Activated CD8-positive, alpha-beta T cell treated with anti-CD3 and anti-CD28 coated beads for 36 hours (primary cell): ENCODE measurements around the gene CCDC169. TPM values are rescaled to one million over a fixed set of nuclear protein-coding genes. Genes with fewer than 3 reads are reported as not detected.
"Not testable (repeated sequence)": the region's sequence is repeated elsewhere in the genome, so short reads cannot be mapped to it uniquely, and the experiment has no call there.

Source experiments
- ATAC-seq: fragments of 200-7000 bp; cut with Tn5 transposase; one replicate; pipeline ENCODE4 v1.10.0; 2021; ENCODE audit warnings: mild to moderate bottlenecking, moderate library complexity
- CTCF ChIA-PET: fragments of 350-600 bp; sonication (Branson Sonifier 250); formaldehyde crosslinking; loops from one replicate; lab custom pipeline; 2021; ENCODE audit warnings: antibody characterized with exemption; lab: Charles Lee
- POLR2A ChIA-PET: fragments of 350-600 bp; sonication (Branson Sonifier 250); formaldehyde crosslinking; loops from one replicate; lab custom pipeline; 2021; ENCODE audit warnings: antibody characterized with exemption; lab: Charles Lee
- DNase-seq: peaks from one replicate; pipeline ENCODE4 v3.0.0-alpha.2; 2020
- H3K27ac Mint-ChIP-seq: one replicate; pipeline ENCODE4 v1.8.0; 2021; ENCODE audit warnings: mild to moderate bottlenecking, mixed read lengths
- H3K27me3 Mint-ChIP-seq: one replicate; pipeline ENCODE4 v1.8.0; 2021; ENCODE audit warnings: mixed read lengths
- H3K36me3 Mint-ChIP-seq: one replicate; pipeline ENCODE4 v1.8.0; 2021; ENCODE audit warnings: low read depth, mixed read lengths
- H3K4me1 Mint-ChIP-seq: one replicate; pipeline ENCODE4 v1.8.0; 2021; ENCODE audit warnings: low read depth, mixed read lengths
- H3K4me3 Mint-ChIP-seq: one replicate; pipeline ENCODE4 v1.8.0; 2021; ENCODE audit warnings: mild to moderate bottlenecking, moderate library complexity, mixed read lengths
- H3K9me3 Mint-ChIP-seq: one replicate; pipeline ENCODE4 v1.8.0; 2021; ENCODE audit warnings: mixed read lengths
- intact Hi-C: fragments of 100-400 bp; cut with micrococcal nuclease; formaldehyde crosslinking; loops from one replicate; pipeline ENCODE4 v1.10.0; 2022
- total RNA-seq, 2 experiments: library from RNA; stranded (reverse); gene quantifications; one replicate each; pipeline ENCODE4 v1.2.3, GENCODE V29; 2021
- TF ChIP-seq, protein P1 (sequence below): fragments of 200-600 bp; IDR thresholded peaks from one replicate; pipeline ENCODE4 v1.8.0; 2022; ENCODE audit warnings: antibody characterized with exemption, mild to moderate bottlenecking

Gene CCDC169
- total RNA-seq, 2 experiments from 2014 or later: not detected

DNA sequence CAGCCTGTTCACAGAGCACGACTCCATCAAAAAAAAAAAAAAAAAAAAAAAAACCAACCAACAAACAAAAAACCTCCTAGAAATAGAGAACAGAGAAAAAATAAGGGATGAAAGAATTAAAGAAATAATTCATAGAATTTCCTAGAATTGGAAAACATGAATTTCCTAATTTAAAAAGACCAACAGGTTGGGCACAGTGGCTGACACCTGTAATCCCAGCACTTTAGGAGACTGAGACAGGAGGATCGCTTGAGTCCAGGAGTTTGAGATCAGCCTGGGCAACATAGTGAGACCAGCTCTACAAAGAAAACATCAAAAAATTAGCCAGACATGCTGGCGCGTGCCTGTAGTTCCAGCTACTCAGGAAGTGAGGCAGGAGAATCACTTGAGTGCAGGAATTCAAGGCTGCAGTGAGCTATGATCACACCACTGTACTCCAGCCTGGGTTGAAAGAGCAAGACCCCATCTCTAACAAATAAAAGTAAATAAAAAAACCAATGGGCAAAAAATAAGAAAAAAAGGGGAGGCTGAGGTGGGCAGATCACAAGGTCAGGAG lies 42.1 kb upstream of the CCDC169 start:
- no peak overlapping the region for H3K27ac Mint-ChIP-seq
- H3K36me3 Mint-ChIP-seq: peaks cover 2% of the 10 kb centered on the region
- DNase-seq: no peak
- H3K9me3 Mint-ChIP-seq: no peaks in the 10 kb centered on the region
- POLR2A ChIA-PET: no interaction called here
- peaks cover 44% of the 10 kb centered on the region for H3K4me1 Mint-ChIP-seq
- no peaks in the 10 kb centered on the region for H3K27me3 Mint-ChIP-seq
- TF ChIP-seq, protein P1, sequence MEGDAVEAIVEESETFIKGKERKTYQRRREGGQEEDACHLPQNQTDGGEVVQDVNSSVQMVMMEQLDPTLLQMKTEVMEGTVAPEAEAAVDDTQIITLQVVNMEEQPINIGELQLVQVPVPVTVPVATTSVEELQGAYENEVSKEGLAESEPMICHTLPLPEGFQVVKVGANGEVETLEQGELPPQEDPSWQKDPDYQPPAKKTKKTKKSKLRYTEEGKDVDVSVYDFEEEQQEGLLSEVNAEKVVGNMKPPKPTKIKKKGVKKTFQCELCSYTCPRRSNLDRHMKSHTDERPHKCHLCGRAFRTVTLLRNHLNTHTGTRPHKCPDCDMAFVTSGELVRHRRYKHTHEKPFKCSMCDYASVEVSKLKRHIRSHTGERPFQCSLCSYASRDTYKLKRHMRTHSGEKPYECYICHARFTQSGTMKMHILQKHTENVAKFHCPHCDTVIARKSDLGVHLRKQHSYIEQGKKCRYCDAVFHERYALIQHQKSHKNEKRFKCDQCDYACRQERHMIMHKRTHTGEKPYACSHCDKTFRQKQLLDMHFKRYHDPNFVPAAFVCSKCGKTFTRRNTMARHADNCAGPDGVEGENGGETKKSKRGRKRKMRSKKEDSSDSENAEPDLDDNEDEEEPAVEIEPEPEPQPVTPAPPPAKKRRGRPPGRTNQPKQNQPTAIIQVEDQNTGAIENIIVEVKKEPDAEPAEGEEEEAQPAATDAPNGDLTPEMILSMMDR: no peak
- intact Hi-C loops: loop anchor here (10.0 kb wide), 1 partner anchor 395 kb away; no protein-coding TSS in a partner anchor
- no peak for ATAC-seq
- CTCF ChIA-PET: interaction anchor here (1.3 kb wide), 1 partner anchor 396 kb away, joined by 4 read pairs; no protein-coding TSS in a partner anchor
- no peak overlapping the region for H3K4me3 Mint-ChIP-seq

DNA sequence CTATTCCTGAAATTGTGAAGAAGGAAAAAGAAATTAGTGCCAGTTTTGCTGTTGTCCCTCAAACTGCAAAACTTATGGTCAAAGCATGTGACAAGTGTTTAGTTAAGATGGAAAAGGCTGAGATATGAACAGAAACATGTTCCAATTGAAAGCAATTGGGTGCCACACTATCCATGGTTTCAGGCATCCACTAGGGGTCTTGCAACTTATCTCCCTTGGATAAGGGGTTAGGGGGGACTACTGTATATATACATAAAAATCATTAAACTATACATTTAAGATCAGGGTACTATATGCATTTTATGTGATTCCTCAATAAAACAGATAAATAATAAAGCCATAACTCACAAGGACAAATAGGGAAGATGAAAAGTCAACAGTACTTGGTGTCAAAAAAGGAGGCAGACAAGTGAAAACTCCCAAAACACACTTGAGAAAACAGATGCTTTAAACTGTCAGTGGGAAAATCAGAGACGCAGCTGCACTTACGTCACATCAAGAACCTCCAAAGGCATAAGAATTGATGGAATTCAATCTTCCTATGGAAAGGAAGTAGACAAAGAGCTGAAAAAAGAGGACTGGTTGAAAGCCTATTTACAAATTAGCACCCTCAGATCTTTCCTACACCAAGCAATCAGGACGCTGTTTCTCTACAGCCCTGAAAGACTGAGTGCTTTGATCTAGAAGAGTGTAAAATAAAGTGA lies 40.5 kb upstream of the CCDC169 start:
- Mint-ChIP-seq H3K27me3 (no peaks in the 10 kb centered on the region), H3K36me3 (peaks cover 4% of the 10 kb centered on the region), H3K27ac (no peak overlapping the region), H3K9me3 (no peaks in the 10 kb centered on the region), H3K4me1 (peaks cover 42% of the 10 kb centered on the region), H3K4me3 (no peak overlapping the region)
- TF ChIP-seq, protein P1: no peak
- intact Hi-C loops: no loop called here
- ChIA-PET POLR2A (no interaction called here), CTCF (interaction anchor here (1.0 kb wide), 1 partner anchor 9 kb away, joined by 4 read pairs; no protein-coding TSS in a partner anchor)
- ATAC-seq (no peak), DNase-seq (no peak)

DNA sequence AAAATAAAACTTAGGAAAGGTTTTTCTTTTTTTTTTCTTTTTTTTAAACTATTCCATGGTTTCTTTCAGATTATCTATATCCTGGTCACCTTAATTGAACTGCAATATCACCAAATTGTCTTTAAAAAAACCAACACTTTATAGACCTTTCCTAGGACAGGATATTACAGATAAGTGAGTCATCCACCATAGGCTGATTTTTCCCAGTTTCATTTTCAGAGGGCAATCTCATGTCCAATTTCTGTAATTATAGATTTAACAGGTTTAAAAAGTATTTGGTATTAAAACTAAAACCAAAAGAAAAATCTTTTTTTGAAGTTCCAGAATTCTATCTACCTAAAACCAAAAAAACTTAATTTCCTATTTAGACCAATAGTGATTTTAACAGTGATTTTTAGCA lies 35.4 kb upstream of the CCDC169 start:
- intact Hi-C loops: no loop called here
- H3K4me3 Mint-ChIP-seq: no peak overlapping the region
- TF ChIP-seq, protein P1: no peak
- no peak for ATAC-seq
- no peak overlapping the region for H3K27ac Mint-ChIP-seq
- no peak for DNase-seq
- no peaks in the 10 kb centered on the region for H3K27me3 Mint-ChIP-seq
- no peaks in the 10 kb centered on the region for H3K9me3 Mint-ChIP-seq
- ChIA-PET CTCF (interaction anchor here (1.0 to 1.3 kb wide), 2 partner anchors 14 to 51 kb away, joined by 3 to 4 read pairs; no protein-coding TSS in a partner anchor), POLR2A (no interaction called here)
- peaks cover 35% of the 10 kb centered on the region for H3K4me1 Mint-ChIP-seq
- peaks cover 13% of the 10 kb centered on the region for H3K36me3 Mint-ChIP-seq

DNA sequence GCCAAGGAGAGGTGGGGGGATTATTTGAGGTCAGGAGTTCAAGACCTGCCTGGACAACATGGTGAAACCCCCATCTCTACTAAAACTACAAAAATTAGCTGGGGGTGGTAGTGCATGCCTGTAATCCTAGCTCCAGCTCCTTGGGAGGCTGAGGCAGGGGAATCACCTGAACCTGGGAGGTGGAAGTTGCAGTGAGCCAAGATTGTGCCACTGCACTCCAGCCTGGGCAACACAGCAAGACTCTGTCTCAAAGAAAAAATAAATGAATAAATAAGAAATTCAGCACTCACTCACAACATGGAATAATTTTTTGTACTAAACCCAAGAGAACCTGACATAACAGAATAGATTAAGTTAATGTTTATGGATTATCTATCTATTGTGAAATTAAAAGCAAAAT lies 34.6 kb upstream of the CCDC169 start:
- intact Hi-C loops, H3K27me3 Mint-ChIP-seq, H3K27ac Mint-ChIP-seq, H3K4me3 Mint-ChIP-seq, ATAC-seq, DNase-seq, H3K9me3 Mint-ChIP-seq: not testable (repeated sequence)
- ChIA-PET CTCF (interaction anchor here (1.0 to 1.3 kb wide), 2 partner anchors 15 to 50 kb away, joined by 3 to 4 read pairs; no protein-coding TSS in a partner anchor), POLR2A (interaction anchor here (1.5 kb wide), 1 partner anchor 13 kb away, joined by 5 read pairs; no protein-coding TSS in a partner anchor)
- peaks cover 13% of the 10 kb centered on the region for H3K36me3 Mint-ChIP-seq
- peaks cover 28% of the 10 kb centered on the region for H3K4me1 Mint-ChIP-seq

DNA sequence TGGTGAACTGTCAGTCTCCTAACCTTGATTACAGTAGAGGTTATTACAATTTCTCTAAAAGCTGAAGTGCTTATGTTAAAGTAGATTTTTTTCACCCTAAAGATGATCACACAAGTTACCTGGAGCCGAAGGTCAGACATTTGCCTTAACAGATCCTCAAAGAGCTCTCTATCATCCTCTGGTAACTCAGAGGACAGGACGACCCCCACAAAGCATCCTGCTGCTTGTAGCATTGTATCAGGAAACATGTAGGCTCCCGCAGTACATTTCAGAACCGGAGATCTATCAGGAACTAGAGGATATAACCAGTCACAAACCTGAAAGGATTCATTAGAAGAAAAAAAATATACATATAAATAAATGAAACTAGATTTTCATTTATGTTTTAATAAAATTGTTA lies 33.7 kb upstream of the CCDC169 start:
- ATAC-seq (no peak), DNase-seq (no peak)
- Mint-ChIP-seq H3K36me3 (peaks cover 15% of the 10 kb centered on the region), H3K27me3 (no peaks in the 10 kb centered on the region), H3K4me3 (no peak overlapping the region), H3K27ac (no peak overlapping the region), H3K9me3 (no peaks in the 10 kb centered on the region), H3K4me1 (peaks cover 19% of the 10 kb centered on the region)
- ChIA-PET CTCF (interaction anchor here (0.8 to 1.8 kb wide), 4 partner anchors 16 to 405 kb away, joined by 3 to 6 read pairs (median 4); no protein-coding TSS in a partner anchor), POLR2A (interaction anchor here (1.5 kb wide), 1 partner anchor 14 kb away, joined by 5 read pairs; no protein-coding TSS in a partner anchor)
- TF ChIP-seq, protein P1: no peak
- intact Hi-C loops: no loop called here
